HCT116 (cell line): ENCODE data around the gene FXYD6. TPM values are rescaled to one million over a fixed set of nuclear protein-coding genes. Genes with fewer than 3 reads are reported as not detected.

ENCODE experiments used
- ATAC-seq: fragments of 200-7000 bp; cut with Tn5 transposase; 2 replicates; pipeline ENCODE4 v1.9.1; 2020; ENCODE audit warnings: mild to moderate bottlenecking, moderate library complexity
- BruUV-seq: library from RNA; stranded (reverse); fragments of 400-500 nt; replicated peaks from 2 replicates; lab custom pipeline; 2021; lab: Mats Ljungman, UMichigan
- CTCF ChIA-PET: fragments of 300-600 bp; sonication (Branson Sonifier 250); formaldehyde crosslinking; loops from one replicate; lab custom pipeline; 2021; ENCODE audit warnings: antibody characterized with exemption; lab: Charles Lee
- POLR2A ChIA-PET: fragments of 300-600, 350-600 bp; sonication (Branson Sonifier 250); formaldehyde crosslinking; loops from one replicate; lab custom pipeline; 2021; ENCODE audit warnings: antibody characterized with exemption; lab: Charles Lee
- RAD21 ChIA-PET, 2 experiments: fragments of 300-600 bp; sonication (Branson Sonifier 250); formaldehyde crosslinking; loops; one replicate each; lab custom pipeline; 2023; ENCODE audit warnings: low total read pairs in 2 of 2; ENCODE audit not compliant: uncharacterized antibody in 2 of 2, unreplicated experiment in 2 of 2, low non-redundant PET in 1 of 2; lab: Charles Lee
- DNase-seq: peaks from one replicate; pipeline ENCODE4 v3.0.0-alpha.2; 2010; ENCODE audit warnings: low read depth, low spot score
- H2AFZ ChIP-seq: fragments of 200-600 bp; shearing (Covaris generic), sonication (generic); 2 replicates; pipeline ENCODE4 v1.6.1; 2017; ENCODE audit warnings: low read depth, mixed run types, mixed read lengths, antibody characterized with exemption, low read length; ENCODE audit not compliant: poor library complexity, severe bottlenecking
- H3K27ac ChIP-seq: 2 replicates; pipeline ENCODE4 v1.5.1; 2012; ENCODE audit warnings: low read depth, low read length
- H3K27me3 ChIP-seq: fragments of 200-600 bp; sonication (generic); 2 replicates; pipeline ENCODE4 v1.6.1; 2016; ENCODE audit warnings: mixed run types, low read length, mixed read lengths; ENCODE audit not compliant: insufficient read depth
- H3K36me3 ChIP-seq, 2 experiments: fragments of 200-500 bp in 1 of 2; fragments of 200-600 bp in 1 of 2; sonication (Bioruptor generic) in 1 of 2; sonication (generic) in 1 of 2; 2 replicates each; pipeline versions ENCODE4 v1.5.1 to v1.6.1; 2014 to 2016; ENCODE audit warnings: low read length in 2 of 2, inconsistent platforms in 1 of 2, mixed read lengths in 1 of 2, mixed run types in 1 of 2; ENCODE audit not compliant: insufficient read depth in 2 of 2, control insufficient read depth in 1 of 2
- H3K4me1 ChIP-seq, 2 experiments: fragments of 200-600 bp in 1 of 2; sonication (generic) in 1 of 2; 2 replicates each; pipeline versions ENCODE4 v1.5.1 to v1.6.1; 2012 to 2017; ENCODE audit warnings: low read length in 2 of 2, inconsistent platforms in 1 of 2, mild to moderate bottlenecking in 1 of 2, mixed read lengths in 1 of 2, mixed run types in 1 of 2, moderate library complexity in 1 of 2; ENCODE audit not compliant: insufficient read depth in 2 of 2, control insufficient read depth in 1 of 2
- H3K4me2 ChIP-seq: fragments of 200-600 bp; sonication (generic); 2 replicates; pipeline ENCODE4 v1.6.1; 2017; ENCODE audit warnings: mixed run types, low read length, mixed read lengths
- H3K4me3 ChIP-seq, 2 experiments: fragments of 200-600 bp in 1 of 2; sonication (generic) in 1 of 2; replicated peaks in 1 of 2; 2 replicates each; pipeline ENCODE4 v1.5.1; 2011 to 2016; ENCODE audit warnings: low read length in 2 of 2, control low read depth in 1 of 2, low read depth in 1 of 2, mild to moderate bottlenecking in 1 of 2, mixed read lengths in 1 of 2, mixed run types in 1 of 2
- H3K79me2 ChIP-seq: fragments of 200-600 bp; sonication (generic); 2 replicates; pipeline ENCODE4 v1.6.1; 2017; ENCODE audit warnings: mild to moderate bottlenecking, mixed run types, low read length, moderate library complexity, mixed read lengths; ENCODE audit not compliant: insufficient read depth
- H3K9ac ChIP-seq: fragments of 200-600 bp; sonication (generic); 2 replicates; pipeline ENCODE4 v1.6.1; 2016; ENCODE audit warnings: low read length, mixed read lengths
- H3K9me2 ChIP-seq: fragments of 200-600 bp; sonication (generic), shearing (Covaris generic); 2 replicates; pipeline ENCODE4 v1.6.1; 2017; ENCODE audit warnings: mixed run types, mild to moderate bottlenecking, moderate library complexity; ENCODE audit not compliant: insufficient read depth
- H3K9me3 ChIP-seq, 2 experiments: fragments of 200-500 bp in 1 of 2; fragments of 200-600 bp in 1 of 2; sonication (Bioruptor generic) in 1 of 2; sonication (generic) in 1 of 2; 2 replicates each; pipeline ENCODE4 v1.6.1; 2014 to 2017; ENCODE audit warnings: low read length in 2 of 2, mixed read lengths in 2 of 2, inconsistent platforms in 1 of 2, low read depth in 1 of 2, mild to moderate bottlenecking in 1 of 2, mixed run types in 1 of 2, moderate library complexity in 1 of 2; ENCODE audit not compliant: control insufficient read depth in 1 of 2, insufficient read depth in 1 of 2
- H4K20me1 ChIP-seq: fragments of 200-600 bp; sonication (generic), shearing (Covaris generic); 2 replicates; pipeline ENCODE4 v1.6.1; 2017; ENCODE audit warnings: mixed run types, mild to moderate bottlenecking, moderate library complexity; ENCODE audit not compliant: insufficient read depth
- ATF3 ChIP-seq: IDR thresholded peaks from 2 replicates; pipeline ENCODE4 v1.6.1; 2012
- CBX3 ChIP-seq: IDR thresholded peaks from 2 replicates; pipeline ENCODE4 v1.6.1; 2012; ENCODE audit warnings: low read depth
- CEBPB ChIP-seq: IDR thresholded peaks from 2 replicates; pipeline ENCODE4 v1.6.1; 2012; ENCODE audit warnings: low read depth
- CTCF ChIP-seq, 3 experiments: fragments of 200-600 bp in 1 of 3; sonication (generic) in 1 of 3; IDR thresholded peaks in 2 of 3; conservative IDR thresholded peaks in 1 of 3; 2 replicates each; pipeline ENCODE4 v1.5.1; 2012 to 2017; ENCODE audit warnings: low read depth in 2 of 3, low read length in 2 of 3, antibody characterized with exemption in 1 of 3, borderline replicate concordance in 1 of 3, control low read depth in 1 of 3, mild to moderate bottlenecking in 1 of 3, mixed read lengths in 1 of 3, mixed run types in 1 of 3, moderate library complexity in 1 of 3; ENCODE audit not compliant: insufficient read depth in 1 of 3
- EGR1 ChIP-seq: IDR thresholded peaks from 2 replicates; pipeline ENCODE4 v1.6.1; 2012; ENCODE audit warnings: low read depth
- ELF1 ChIP-seq: IDR thresholded peaks from 2 replicates; pipeline ENCODE4 v1.6.1; 2012; ENCODE audit warnings: low read depth, borderline replicate concordance
- JUND ChIP-seq: IDR thresholded peaks from 2 replicates; pipeline ENCODE4 v1.6.1; 2012
- POLR2AphosphoS5 ChIP-seq: IDR thresholded peaks from 2 replicates; pipeline ENCODE4 v1.6.1; 2011; ENCODE audit warnings: mild to moderate bottlenecking, low read depth, low read length, moderate library complexity
- RAD21 ChIP-seq: IDR thresholded peaks from 2 replicates; pipeline ENCODE4 v1.6.1; 2012; ENCODE audit warnings: low read depth, mild to moderate bottlenecking
- SIN3A ChIP-seq: IDR thresholded peaks from 2 replicates; pipeline ENCODE4 v1.6.1; 2012; ENCODE audit warnings: low read depth
- ZFX ChIP-seq: fragments of 450-650 bp; IDR thresholded peaks from 2 replicates; pipeline ENCODE4 v1.6.1; 2017
- ZNF274 ChIP-seq: fragments of 200-500 bp; sonication (Bioruptor generic); IDR thresholded peaks from 2 replicates; pipeline ENCODE4 v1.6.1; 2014; ENCODE audit warnings: mild to moderate bottlenecking, low read depth, low read length, inconsistent platforms
- intact Hi-C: fragments of 100-400 bp; cut with micrococcal nuclease; formaldehyde crosslinking; loops from 2 replicates; pipeline ENCODE4 v1.10.0; 2022
- total RNA-seq: library from RNA; stranded (reverse); gene quantifications from one replicate; pipeline ENCODE4 v1.2.1, GENCODE V29; 2021; ENCODE audit not compliant: unreplicated experiment
- TF ChIP-seq, protein P1 (sequence below): IDR thresholded peaks from 2 replicates; pipeline ENCODE4 v1.6.1; 2012; ENCODE audit warnings: low read depth
- TF ChIP-seq, protein P2 (sequence below): IDR thresholded peaks from 2 replicates; pipeline ENCODE4 v1.6.1; 2012

Gene FXYD6
- total RNA-seq, 1 experiment from 2014 or later, result 2.5 TPM

DNA sequence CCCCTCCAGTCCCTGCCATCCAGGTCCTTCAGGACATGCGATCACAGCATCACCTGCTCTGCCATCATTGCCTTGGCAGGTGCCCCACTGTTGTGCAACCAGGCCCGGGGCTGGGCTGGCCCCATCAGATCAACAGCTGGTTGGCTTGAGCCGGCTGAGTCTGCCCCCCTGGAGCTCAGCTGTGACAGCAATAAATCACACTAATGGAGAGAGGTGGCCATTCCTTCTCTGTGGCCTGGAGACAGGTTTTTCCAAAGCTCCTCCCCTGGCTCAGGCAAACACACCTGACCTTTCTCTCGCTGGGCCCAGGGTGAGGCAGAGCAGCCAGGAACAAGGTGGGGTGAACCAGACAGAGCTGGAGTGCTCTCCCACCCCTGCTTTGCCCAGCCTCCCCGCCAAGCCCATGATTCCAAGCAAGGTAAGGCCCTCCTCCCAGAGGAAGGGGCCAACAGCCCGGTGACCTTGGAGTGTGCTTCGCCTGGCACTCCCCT, 43.0 kb downstream of the FXYD6 start:
- Histone ChIP-seq H3K27ac (no peak overlapping the region), H3K27me3 (peaks cover 7% of the 10 kb centered on the region; the same call in 1 of the 2 replicates), H3K4me3 (no peak overlapping the region), H3K9me2 (no peaks in the 10 kb centered on the region), H3K9me3 (no peaks in the 10 kb centered on the region), H4K20me1 (no peaks in the 10 kb centered on the region), H3K79me2 (no peaks in the 10 kb centered on the region), H3K4me2 (no peak overlapping the region)
- no TSS peak for BruUV-seq
- ChIA-PET POLR2A (no interaction called here), CTCF (interaction anchor here (0.5 to 2.2 kb wide), 4 partner anchors 10 to 114 kb away, joined by 3 to 7 read pairs (median 3); no protein-coding TSS in a partner anchor), RAD21 (no interaction called here)
- ATAC-seq, result peak; percentile 35; the same call in 1 of the 2 replicates
- TF ChIP-seq ATF3 (no peak), CEBPB (peak; percentile 85; the same call in 1 of the 2 replicates)
- TF ChIP-seq, all 23 proteins: peak for 1
- Histone ChIP-seq H2AFZ (no peak overlapping the region), H3K36me3 (no peaks in the 10 kb centered on the region), H3K4me1 (peaks cover 9 to 17% of the 10 kb centered on the region in 2 experiments), H3K9ac (no peak overlapping the region)
- intact Hi-C loops, result no loop called here
- no peak for DNase-seq

DNA sequence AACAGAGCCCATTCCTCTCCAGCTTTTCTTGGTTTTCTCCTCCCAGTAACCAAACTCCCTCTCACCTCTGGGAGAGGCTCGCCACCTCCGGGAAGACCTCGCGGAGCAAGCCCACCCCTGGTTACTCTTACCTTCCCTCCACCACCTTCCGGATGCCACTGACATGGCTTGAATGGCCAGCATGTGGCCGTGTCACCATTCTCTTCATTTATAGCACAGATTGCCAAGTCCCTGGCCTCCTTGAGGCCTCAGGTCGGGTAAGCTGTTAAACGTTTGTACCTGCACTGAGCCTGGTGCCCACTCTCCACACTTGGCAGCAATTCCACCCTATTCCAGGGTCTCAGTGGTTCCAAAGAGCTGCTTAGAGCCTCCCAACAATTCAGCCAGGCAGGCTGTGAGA, 43.9 kb downstream of the FXYD6 start:
- ChIA-PET RAD21 (no interaction called here), CTCF (interaction anchor here (2.2 kb wide), 1 partner anchor 114 kb away, joined by 7 read pairs; no protein-coding TSS in a partner anchor), POLR2A (no interaction called here)
- Histone ChIP-seq H3K9me2 (no peaks in the 10 kb centered on the region), H3K4me3 (no peak overlapping the region), H2AFZ (no peak overlapping the region), H3K9ac (no peak overlapping the region), H3K36me3 (no peaks in the 10 kb centered on the region), H3K4me1 (peaks cover 9 to 20% of the 10 kb centered on the region in 2 experiments), H3K27ac (no peak overlapping the region), H3K27me3 (no peaks in the 10 kb centered on the region; the same call in 1 of the 2 replicates), H3K4me2 (no peak overlapping the region), H3K9me3 (no peaks in the 10 kb centered on the region), H3K79me2 (no peaks in the 10 kb centered on the region), H4K20me1 (no peaks in the 10 kb centered on the region)
- ATAC-seq, result no peak
- intact Hi-C loops, result no loop called here
- no peak for DNase-seq
- BruUV-seq, result no TSS peak
- TF ChIP-seq SIN3A, result no peak
- TF ChIP-seq EGR1, result no peak
- no peak for TF ChIP-seq POLR2AphosphoS5
- TF ChIP-seq ZNF274, result no peak
- TF ChIP-seq, protein P1, sequence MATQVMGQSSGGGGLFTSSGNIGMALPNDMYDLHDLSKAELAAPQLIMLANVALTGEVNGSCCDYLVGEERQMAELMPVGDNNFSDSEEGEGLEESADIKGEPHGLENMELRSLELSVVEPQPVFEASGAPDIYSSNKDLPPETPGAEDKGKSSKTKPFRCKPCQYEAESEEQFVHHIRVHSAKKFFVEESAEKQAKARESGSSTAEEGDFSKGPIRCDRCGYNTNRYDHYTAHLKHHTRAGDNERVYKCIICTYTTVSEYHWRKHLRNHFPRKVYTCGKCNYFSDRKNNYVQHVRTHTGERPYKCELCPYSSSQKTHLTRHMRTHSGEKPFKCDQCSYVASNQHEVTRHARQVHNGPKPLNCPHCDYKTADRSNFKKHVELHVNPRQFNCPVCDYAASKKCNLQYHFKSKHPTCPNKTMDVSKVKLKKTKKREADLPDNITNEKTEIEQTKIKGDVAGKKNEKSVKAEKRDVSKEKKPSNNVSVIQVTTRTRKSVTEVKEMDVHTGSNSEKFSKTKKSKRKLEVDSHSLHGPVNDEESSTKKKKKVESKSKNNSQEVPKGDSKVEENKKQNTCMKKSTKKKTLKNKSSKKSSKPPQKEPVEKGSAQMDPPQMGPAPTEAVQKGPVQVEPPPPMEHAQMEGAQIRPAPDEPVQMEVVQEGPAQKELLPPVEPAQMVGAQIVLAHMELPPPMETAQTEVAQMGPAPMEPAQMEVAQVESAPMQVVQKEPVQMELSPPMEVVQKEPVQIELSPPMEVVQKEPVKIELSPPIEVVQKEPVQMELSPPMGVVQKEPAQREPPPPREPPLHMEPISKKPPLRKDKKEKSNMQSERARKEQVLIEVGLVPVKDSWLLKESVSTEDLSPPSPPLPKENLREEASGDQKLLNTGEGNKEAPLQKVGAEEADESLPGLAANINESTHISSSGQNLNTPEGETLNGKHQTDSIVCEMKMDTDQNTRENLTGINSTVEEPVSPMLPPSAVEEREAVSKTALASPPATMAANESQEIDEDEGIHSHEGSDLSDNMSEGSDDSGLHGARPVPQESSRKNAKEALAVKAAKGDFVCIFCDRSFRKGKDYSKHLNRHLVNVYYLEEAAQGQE, result no peak
- no peak for TF ChIP-seq RAD21
- no peak for TF ChIP-seq ZFX
- TF ChIP-seq CTCF (IDR thresholded peaks at IDR 0.05 in 2 of 3, conservative IDR thresholded peaks at IDR 0.05 in 1 of 3; ENCODE audit: borderline replicate concordance in 1 of 3, insufficient read depth in 1 of 3, low read depth in 2 of 3, low read length in 2 of 3), result no peak
- TF ChIP-seq CBX3, result no peak
- no peak for TF ChIP-seq ELF1
- TF ChIP-seq JUND, result no peak
- TF ChIP-seq, protein P2, sequence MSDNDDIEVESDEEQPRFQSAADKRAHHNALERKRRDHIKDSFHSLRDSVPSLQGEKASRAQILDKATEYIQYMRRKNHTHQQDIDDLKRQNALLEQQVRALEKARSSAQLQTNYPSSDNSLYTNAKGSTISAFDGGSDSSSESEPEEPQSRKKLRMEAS, result no peak
